Keratinocyte (primary cell): ENCODE measurements around the gene RBM17.
"Not testable (repeated sequence)": the region's sequence is repeated elsewhere in the genome, so short reads cannot be mapped to it uniquely, and the experiment has no call there.

ENCODE experiments used
- CTCF ChIP-seq, 3 experiments: IDR thresholded peaks in 1 of 3; conservative IDR thresholded peaks in 1 of 3; optimal IDR thresholded peaks in 1 of 3; 2 replicates in 2 of 3; 3 replicates in 1 of 3; pipeline versions ENCODE3 to v1.5.1; 2011; ENCODE audit warnings: low read length in 3 of 3, mild to moderate bottlenecking in 3 of 3, moderate library complexity in 2 of 3, control low read depth in 1 of 3, inconsistent platforms in 1 of 3; ENCODE audit not compliant: insufficient read depth in 2 of 3; ENCODE audit errors: extremely low read depth in 1 of 3
- EZH2 ChIP-seq: IDR thresholded peaks from one replicate; pipeline ENCODE4 v1.6.1; 2012; ENCODE audit warnings: inconsistent platforms, mild to moderate bottlenecking, low read length, moderate library complexity

GRCh38 chr10:6165933-6166332 is 77.1 kb downstream of the RBM17 start:
- not testable (repeated sequence) for TF ChIP-seq CTCF (optimal IDR thresholded peaks at IDR 0.05 in 1 of 3, IDR thresholded peaks at IDR 0.05 in 1 of 3, conservative IDR thresholded peaks at IDR 0.05 in 1 of 3; ENCODE audit: extremely low read depth in 1 of 3, insufficient read depth in 2 of 3, low read length in 3 of 3); EZH2
